NCI-H226 (cell line): Measurements from ENCODE around the gene MYH7.

Source experiments
- DNase-seq: peaks from one replicate; pipeline ENCODE4 v3.0.0-alpha.2; 2015

Gene MYH7

DNA sequence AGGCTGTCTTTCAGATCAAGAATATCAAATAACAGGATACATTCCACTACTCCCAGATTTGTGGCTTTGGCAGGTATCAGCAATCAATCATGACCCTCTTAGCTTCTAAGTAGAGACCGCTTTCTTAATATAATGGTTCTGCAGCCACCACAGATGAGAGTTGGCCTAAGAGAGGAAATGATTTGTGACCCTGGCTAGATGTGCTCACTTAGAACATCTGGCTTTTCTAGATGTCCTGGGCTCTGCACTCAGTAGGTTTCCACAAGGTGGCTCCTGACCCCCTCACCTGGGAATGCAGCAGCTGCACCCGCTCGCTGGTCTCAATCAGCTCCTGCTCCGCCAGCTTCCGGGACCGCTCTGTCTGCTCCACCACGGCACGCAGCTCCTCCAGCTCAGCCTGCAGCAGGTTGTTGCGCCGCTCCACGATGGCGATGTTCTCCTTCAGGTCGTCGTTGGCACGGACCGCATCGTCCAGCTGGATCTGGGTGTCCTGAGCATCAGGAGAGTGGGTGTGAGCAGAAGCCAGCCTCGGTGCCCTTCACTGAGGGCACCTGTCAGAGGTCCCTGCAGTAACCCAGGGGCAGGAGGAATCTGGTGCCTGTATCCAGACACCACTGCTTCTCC lies 49.7 kb downstream of the MYH7 start:
- no peak for DNase-seq

DNA sequence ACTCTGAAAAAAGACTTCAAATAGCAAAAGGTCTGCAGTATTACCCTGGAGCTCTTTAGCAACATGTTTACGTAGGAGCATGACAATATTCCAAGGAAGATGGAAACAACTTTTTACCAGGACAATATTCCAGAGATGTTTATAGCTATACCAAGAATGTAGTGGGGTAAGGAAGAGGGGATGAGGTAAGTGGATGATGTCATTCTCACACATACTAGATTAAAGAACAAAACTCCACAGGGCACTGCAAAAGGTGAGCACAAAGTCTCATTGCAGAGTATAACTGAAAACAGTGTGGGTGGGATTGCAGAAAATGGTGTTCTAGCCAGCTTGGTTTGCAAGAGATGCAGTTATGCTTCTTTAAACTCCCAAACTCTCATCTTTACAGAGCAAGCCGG lies 50.2 kb downstream of the MYH7 start:
- DNase-seq: no peak

DNA sequence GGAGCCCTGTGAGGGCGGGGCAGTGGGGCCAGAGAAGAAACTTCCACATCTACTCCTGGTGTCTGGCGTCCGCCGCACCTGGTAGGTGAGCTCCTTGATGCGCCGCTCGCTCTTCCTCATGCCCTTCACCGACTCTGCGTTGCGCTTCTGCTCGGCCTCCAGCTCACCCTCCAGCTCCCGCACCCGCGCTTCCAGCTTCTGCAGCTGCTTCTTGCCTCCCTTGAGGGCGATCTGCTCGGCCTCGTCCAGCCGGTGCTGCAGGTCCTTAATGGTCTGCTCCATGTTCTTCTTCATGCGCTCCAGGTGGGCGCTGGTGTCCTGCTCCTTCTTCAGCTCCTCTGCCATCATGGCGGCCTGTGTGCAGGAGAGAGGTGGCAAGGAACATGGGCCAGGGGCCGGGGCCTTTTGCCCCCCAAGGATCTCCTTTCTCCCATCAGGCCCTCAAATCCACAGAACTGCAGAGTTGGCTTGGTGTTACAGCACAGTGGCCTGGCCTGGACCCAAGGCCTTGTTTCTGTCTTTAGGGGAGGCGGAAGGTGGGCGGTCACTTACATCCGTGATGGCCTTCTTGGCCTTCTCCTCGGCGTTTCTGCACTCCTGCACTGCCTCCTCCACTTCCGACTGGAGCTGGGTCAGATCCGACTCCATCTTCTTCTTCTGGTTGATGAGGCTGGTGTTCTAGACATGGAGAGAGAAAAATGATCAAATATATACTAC lies 50.9 kb downstream of the MYH7 start:
- DNase-seq: no peak

DNA sequence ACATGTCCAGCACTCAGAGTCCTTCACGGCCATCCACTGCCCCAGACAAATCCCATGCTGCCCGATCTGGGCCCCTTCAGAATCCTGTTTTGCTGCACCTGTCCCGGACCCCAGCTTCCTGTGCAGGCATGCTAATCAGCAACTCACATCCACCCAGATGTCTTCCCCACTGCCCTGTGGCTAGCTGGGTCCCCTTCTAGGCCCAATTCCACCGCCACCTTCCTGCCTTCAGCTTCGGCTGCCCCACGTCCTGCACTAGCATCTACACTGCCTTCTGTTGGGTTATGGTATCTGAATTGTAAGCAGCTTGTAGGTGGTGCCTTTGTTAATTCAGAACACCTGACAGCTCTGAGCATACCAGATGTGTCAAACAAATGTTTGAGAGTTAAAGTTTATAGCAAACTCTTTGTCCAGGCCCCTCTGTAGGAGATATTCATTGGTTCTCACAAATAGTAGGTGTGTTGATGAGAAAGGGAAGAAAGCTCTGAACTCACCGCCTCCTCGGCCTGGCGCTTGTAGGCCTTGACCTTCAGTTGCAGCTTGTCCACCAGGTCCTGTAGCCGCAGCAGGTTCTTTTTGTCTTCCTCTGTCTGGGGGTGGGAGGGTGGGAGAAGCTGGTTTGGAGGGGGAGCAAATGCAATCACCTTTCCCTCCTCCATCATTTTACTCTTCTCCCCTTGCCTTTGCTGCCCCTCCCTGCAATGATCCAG lies 52.6 kb downstream of the MYH7 start:
- no peak for DNase-seq

DNA sequence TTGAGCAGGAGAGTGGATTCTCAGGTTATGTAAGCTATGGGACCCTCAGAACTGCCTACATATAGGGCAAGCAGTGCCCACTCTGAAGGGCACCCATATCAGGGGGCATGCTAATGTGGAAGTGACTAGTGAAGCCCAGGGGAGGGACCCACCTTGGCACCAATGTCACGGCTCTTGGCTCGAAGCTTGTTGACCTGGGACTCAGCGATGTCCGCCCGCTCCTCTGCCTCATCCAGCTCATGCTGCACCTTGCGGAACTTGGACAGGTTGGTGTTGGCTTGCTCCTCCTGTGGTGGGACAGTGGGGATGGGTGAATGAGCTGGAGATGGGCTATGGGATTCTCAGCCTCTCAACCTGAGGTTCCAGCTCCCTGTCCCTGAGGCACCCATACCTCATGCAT lies 53.2 kb downstream of the MYH7 start:
- no peak for DNase-seq

DNA sequence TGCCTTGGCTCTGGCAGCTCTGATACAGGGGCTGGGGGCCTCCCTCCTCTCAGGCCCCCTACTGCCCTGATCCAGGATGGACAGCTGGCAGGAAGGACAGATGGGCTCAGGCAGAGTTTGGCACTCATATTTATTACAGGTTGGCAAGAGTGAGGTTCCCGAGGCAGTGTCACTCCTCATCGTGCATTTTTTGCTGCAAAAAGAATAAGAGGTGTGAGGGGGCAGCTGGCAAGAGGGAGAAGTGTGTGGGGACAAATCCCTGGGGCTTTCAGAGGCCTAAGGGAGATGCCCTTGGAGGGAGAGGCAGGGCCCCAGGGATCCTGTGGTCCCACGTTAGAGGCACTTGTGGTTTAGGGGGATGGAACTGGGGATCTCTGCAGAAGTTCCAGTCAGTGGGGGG lies 53.6 kb downstream of the MYH7 start:
- DNase-seq: no peak

DNA sequence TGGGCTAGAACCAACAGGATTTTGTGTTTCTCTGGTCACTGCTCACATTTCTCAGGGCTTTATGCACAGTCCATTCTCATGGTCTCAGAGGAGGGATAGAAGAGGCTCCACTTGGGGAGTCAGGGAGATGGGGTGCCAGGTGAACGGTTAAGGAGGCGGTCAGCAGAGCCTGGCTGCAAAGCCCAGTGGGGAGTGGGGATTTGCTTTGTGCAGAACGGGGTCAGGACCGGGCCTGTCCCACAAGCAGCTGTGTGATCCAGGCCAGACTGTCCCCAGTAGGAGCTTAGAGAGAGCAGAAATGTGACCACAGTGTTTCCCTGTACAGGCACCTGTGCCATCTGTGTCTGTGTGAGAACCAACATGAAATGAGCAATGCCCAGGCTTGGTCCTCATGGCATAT lies 54.5 kb downstream of the MYH7 start:
- no peak for DNase-seq

DNA sequence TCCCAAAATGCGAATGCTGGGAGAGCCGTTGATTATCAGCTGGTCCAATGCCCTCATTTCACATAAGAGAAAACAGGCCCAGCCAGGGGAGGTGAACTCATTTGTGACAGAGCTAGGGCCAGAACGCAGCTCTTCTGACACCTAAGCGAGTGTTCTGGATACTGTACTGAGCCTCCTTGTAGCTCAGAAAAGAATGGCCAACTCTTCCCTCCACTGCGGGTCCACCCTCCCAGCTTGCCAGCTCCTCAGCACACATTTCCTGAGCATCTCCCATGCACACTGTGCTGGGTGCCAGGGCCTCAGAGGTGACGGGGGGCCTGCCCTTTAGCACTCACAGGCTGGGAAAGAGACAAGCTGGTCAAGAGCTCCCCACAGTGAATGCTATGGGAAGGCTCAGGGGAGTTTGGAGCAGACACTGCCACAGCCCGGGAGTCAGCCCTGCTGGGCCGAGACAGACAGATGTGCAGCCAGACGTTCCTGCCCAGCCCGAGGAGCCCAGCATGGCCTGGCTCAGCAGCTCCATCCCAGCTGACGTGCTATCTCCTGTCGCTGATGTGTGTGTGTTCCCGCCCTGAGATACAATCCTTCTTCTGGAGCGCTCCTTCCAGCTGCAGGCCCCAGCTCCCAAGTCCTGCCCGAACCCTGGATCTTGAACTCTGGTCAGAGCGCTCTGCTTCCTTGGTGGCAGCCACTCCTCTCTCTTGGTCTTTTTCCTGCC lies 55.1 kb downstream of the MYH7 start:
- no peak for DNase-seq

DNA sequence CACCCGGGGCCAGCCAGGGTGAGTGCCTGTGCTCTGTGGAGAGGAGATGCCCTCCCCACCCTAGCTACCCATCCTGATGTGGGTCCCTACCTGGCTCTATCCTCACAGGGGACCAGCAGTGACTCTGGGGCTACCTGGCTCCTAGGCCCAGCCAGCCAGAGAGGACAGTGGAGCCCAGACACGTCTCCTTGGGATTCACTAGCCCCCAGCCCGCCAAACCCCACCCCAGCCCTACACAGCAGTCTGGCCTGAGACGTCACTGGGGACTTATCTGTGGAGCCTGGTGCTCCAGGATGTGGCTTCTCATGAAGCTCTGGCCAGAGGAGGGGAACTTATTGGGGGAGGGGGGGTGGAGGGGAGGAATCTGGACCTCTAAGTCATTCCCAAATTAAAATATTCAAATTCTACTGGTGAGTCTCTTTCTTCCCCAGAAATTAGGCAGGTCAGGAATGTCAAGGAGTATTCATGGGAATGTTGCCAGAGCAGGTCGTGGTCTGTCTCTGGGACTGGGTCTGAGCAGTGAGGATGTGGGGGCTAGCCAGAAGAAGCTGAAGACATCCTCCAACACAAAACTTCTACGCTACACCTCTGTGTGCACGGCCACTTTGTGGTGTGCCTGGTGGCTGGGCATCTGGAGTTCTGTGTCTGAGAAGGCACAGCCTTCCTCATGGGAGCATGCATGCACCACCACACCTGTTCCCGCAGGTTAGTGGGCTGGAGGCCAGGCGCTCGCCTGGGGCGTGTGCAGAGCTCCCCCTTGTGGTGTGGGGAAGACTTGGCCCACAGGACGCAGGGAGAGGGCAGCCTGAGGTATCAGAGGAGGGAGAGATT lies 55.9 kb downstream of the MYH7 start:
- DNase-seq: peak; percentile 16

DNA sequence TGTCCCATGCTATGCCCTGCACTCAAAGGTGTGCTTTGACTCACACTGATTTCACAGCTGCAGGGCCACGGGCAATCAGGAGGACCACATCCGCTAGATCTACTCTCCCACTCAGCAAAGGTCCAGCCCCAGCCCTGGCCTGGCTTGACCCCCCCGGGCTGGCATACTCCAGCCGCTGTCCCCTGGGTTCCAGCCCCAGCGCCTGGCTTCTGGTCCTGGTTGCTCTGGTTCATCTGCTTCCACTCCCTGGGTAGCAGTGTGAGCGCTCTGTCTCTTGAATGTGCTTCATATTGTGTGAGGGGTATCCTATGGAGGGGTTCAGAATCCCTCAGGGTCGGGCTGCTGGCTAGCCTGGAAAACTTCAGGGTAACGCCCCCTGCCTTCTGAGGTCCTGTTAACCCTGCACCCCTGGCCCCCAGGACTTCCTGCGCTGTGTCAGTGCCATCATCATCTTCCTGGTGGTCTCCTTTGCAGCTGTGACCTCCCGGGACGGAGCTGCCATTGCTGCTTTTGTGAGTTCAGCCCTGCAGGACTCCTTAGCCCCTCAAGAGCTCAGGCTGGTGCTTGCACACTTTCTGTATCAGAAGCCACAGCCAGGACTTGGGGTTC lies 56.7 kb downstream of the MYH7 start:
- no peak for DNase-seq

DNA sequence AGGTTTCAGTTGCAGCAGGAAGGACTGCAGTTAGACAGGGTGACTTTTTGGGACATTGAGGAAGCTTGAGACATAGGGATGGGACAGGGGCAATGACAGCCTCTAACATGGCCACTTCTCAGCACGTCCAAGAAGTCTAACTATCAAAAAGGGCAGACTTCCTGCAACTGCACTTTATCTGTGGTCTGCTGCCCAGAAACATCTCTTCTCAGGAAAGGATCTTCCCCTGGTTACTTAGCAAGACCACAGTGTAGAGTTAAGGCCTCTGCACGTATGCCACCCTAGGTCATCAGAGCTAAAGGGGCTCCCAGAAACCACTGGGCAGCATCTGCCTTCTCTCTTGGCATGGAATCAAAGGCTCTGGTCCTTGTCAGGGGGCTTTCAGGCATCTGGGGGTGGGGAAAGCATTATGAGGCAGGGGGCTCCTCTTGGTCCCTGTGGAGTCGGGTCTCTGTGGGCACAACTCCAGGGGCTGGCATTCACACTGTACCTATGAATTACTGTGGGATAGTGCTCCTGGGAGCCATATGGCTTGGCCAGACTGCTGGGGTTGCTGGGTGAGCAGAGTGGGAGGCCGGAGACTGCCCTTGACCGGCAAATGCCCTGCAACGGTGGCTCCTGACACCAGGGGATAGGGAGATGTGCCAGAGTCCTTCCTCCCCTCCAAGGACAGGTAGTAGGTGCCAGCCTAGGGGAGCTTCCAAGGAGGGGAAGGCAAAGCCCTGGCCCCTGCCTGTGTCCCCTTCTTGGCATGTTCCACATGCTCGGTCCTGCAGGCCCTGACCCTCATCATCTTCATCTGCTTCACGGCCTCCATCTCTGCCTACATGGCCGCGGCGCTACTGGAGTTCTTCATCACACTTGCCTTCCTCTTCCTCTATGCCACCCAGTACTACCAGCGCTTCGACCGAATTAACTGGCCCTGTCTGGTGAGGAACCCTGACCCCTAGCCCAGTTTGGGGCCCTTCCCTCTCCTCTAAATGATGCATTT lies 57.6 kb downstream of the MYH7 start:
- DNase-seq: no peak

DNA sequence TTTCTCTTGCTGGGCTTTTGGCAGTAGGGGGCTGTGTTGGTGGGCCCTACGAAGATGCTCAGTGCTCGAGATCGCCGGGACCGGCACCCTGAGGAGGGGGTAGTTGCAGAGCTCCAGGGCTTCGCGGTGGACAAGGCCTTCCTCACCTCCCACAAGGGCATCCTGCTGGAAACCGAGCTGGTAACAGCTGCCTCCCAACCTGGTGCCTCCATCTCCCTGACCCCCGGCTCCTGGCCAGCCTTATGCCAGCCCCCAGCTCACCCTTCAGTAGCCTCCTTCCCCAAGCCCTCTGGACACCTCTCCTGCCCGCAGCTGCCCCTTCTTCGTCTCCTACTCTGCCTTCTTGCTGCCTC lies 58.3 kb downstream of the MYH7 start:
- no peak for DNase-seq

DNA sequence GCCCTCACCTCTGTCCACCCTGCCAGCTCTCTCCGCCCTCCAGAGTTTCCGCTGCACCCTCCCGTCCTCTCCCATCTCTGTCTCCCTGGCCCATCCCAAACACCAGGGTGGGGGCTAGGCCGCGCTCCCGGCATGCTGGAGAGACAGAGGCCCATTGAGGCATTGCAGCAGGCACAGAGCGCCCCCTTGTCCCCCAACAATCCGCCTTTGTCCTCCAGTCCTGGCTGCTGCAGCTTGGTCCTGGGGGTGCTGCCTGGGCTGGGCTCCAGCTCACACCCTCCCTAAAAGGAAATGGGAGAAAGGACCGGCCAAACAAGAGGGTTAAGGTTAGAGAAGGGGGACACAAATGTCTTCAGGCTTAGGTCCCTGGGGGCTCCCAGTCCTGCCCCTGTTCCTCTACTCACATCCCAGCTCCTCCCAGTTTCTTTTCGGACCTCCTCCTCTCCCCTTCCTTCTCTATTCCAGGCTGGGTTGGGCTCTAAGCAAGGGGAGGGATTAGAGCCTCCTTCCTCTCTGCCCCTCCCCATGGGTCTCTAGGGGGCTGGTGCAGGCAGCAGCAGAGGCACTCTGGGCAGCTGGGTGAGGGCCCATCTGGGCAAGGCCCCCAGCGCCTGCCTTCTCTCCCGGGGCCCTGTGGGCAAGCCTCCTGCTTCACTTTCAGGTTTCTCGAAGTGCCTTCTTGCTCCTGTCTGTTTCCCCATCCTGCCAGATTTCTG lies 58.8 kb downstream of the MYH7 start, which contains the start of gene CMTM5:
CMTM5 (plus strand) TSS at position 565 of the 716 bp plus-strand sequence. CDS start 206 bp downstream, outside the sequence.
- no peak for DNase-seq

DNA sequence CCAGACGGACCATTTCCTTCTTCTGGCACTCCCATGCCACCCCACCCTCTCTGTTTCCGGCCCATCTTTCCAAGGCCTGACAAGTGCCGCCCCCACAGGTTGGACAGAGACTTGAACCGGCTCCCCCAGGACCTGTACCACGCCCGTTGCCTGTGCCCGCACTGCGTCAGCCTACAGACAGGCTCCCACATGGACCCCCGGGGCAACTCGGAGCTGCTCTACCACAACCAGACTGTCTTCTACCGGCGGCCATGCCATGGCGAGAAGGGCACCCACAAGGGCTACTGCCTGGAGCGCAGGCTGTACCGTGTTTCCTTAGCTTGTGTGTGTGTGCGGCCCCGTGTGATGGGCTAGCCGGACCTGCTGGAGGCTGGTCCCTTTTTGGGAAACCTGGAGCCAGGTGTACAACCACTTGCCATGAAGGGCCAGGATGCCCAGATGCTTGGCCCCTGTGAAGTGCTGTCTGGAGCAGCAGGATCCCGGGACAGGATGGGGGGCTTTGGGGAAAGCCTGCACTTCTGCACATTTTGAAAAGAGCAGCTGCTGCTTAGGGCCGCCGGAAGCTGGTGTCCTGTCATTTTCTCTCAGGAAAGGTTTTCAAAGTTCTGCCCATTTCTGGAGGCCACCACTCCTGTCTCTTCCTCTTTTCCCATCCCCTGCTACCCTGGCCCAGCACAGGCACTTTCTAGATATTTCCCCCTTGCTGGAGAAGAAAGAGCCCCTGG lies 59.8 kb downstream of the MYH7 start:
- DNase-seq: no peak

DNA sequence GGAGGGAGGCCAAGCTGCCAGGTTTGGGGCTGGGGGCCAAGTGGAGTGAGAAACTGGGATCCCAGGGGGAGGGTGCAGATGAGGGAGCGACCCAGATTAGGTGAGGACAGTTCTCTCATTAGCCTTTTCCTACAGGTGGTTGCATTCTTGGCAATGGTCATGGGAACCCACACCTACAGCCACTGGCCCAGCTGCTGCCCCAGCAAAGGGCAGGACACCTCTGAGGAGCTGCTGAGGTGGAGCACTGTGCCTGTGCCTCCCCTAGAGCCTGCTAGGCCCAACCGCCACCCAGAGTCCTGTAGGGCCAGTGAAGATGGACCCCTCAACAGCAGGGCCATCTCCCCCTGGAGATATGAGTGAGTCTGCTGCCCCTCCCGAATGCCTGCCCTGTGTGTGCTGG lies 62.4 kb downstream of the MYH7 start:
- no peak for DNase-seq

DNA sequence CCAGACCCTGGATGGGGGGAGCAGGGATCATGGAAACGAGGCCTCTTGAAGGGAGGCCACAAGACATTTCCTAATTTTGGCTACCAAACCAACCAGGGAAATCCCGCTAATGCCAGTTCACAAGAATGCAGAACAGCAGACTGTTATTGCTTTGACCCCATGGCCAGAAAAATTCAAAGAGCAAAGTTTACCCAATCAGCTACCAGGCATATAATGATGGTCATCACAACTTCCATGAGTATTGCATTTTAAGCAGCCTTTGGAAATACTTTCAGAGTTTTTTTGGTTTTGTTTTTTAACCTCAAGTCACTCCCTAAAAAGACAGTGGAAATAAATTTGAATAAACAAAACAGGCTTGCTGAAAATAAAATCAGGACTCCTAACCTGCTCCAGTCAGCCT lies 63.0 kb downstream of the MYH7 start, which contains the start of gene IL25:
IL25 (plus strand) TSS at position 301 of the 400 bp plus-strand sequence.
- no peak for DNase-seq

DNA sequence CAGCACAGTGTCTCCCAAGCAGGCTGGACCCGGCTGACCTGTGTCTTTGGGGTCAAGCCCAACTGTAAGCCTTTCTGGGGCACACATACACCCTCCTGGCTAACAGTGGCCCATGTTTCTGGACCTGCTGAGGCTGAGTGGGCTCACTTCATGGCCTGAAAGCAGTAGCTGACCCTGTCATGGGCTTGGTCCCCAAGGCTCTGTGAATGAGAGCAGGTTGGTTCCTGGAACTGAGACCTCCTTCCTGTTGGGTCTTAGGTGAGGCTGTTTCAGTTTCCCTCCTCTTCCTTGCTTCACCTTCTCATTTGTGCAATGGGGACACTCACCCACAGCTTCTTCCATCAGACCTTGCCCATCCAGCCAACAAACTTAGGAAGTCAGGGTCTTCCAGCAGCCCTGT lies 63.6 kb downstream of the MYH7 start:
- DNase-seq: no peak

DNA sequence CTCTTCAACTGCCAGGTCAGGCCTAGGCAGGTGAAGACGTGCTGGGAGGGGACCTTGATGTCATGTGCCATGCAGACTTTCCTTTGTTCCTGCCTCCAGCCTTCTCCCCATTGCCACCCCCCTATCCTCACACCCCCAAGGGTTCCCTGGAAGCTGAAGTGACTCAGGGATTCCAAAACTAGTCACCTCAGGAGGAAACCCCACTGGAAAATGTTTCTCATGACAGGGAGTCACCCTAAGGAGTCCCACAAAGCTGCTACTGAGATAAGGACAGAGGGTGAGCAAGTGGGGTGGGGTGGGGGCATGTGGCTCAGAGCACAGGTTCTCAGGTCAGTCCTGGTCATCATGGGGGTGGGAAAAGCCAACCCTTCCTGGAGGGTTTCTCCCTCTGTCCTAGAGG lies 65.2 kb downstream of the MYH7 start:
- DNase-seq: no peak

DNA sequence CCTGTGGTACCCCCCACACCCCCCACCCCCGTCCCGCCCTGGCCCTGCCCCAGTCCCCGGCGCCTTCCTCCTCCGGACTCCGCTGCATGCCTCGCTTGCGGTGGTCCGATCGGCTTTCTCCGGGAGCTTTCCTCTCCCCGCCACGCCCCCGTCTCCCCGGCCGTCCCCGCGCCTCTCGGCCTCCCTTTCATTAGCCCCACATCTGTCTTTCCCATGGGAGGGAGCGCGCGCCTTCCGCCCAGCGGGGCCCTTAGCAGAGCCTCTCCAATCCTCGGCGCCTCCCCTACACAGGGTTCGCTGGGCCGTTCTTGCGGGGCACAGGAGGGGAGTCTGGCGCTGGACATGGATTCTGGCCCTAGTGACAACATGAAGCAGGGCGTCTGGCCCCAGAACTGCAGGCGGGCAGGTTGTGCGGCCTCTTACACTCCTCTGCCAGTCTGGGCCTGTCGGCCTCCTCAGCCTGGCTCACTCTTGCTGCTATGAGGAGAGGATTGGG lies 69.0 kb downstream of the MYH7 start:
- DNase-seq: no peak
